HepG2 (cell line): ENCODE measurements around the gene ZNF451. TPM values are rescaled to one million over a fixed set of nuclear protein-coding genes. Genes with fewer than 3 reads are reported as not detected.

Experiments used
- ADNP ChIP-seq: sonication (generic); formaldehyde crosslinking; IDR thresholded peaks from 2 replicates; pipeline ENCODE4 v1.4.0; 2020; ENCODE audit warnings: missing genetic modification reagents
- ARNT2 ChIP-seq: sonication (generic); formaldehyde crosslinking; IDR thresholded peaks from 2 replicates; pipeline ENCODE4 v1.8.0; 2022; ENCODE audit warnings: mild to moderate bottlenecking, low read depth, missing genetic modification reagents, moderate library complexity
- BCL3 ChIP-seq: sonication (generic); formaldehyde crosslinking; IDR thresholded peaks from 2 replicates; pipeline ENCODE4 v1.5.1; 2020; ENCODE audit warnings: mild to moderate bottlenecking, missing genetic modification reagents, moderate library complexity
- CREB3 ChIP-seq: sonication (generic); formaldehyde crosslinking; IDR thresholded peaks from 2 replicates; pipeline ENCODE4 v1.5.0; 2020; ENCODE audit warnings: missing genetic modification reagents
- ETV5 ChIP-seq: IDR thresholded peaks from 2 replicates; pipeline ENCODE4 v1.6.1; 2018; ENCODE audit warnings: missing biosample characterization, missing genetic modification reagents, inconsistent platforms, borderline replicate concordance
- HCFC1 ChIP-seq: fragments of 150-350 bp; IDR thresholded peaks from 2 replicates; pipeline ENCODE4 v1.6.1; 2014; ENCODE audit warnings: low read depth, low read length
- HMGXB3 ChIP-seq: sonication (generic); formaldehyde crosslinking; IDR thresholded peaks from 2 replicates; pipeline ENCODE4 v1.4.0; 2020; ENCODE audit warnings: missing genetic modification reagents, borderline replicate concordance
- JARID2 ChIP-seq: sonication (generic); formaldehyde crosslinking; IDR thresholded peaks from 2 replicates; pipeline ENCODE4 v1.8.1; 2023; ENCODE audit warnings: missing genetic modification reagents, inconsistent platforms; ENCODE audit not compliant: insufficient replicate concordance
- MED13 ChIP-seq: sonication (generic); formaldehyde crosslinking; IDR thresholded peaks from 2 replicates; pipeline ENCODE4 v1.5.0; 2020; ENCODE audit warnings: missing genetic modification reagents
- MTA3 ChIP-seq: sonication (generic); formaldehyde crosslinking; IDR thresholded peaks from 2 replicates; pipeline ENCODE4 v1.4.0; 2020; ENCODE audit warnings: missing genetic modification reagents
- NFRKB ChIP-seq: fragments of 450-650 bp; IDR thresholded peaks from 2 replicates; pipeline ENCODE4 v1.6.1; 2017
- POLR2AphosphoS2 ChIP-seq: IDR thresholded peaks from 2 replicates; pipeline ENCODE4 v1.6.1; 2011; ENCODE audit warnings: low read depth, low read length, improper control_type of control experiment
- RARG ChIP-seq: sonication (generic); formaldehyde crosslinking; IDR thresholded peaks from 2 replicates; pipeline ENCODE4 v1.4.0; 2020; ENCODE audit warnings: low read depth, mild to moderate bottlenecking, missing genetic modification reagents
- RFX1 ChIP-seq: fragments of 450-650 bp; IDR thresholded peaks from 2 replicates; pipeline ENCODE4 v1.6.1; 2017
- SETDB1 ChIP-seq: sonication (generic); formaldehyde crosslinking; IDR thresholded peaks from 2 replicates; pipeline ENCODE4 v1.5.1; 2020; ENCODE audit warnings: missing genetic modification reagents, mild to moderate bottlenecking, borderline replicate concordance
- YEATS2 ChIP-seq: sonication (generic); formaldehyde crosslinking; IDR thresholded peaks from 2 replicates; pipeline ENCODE4 v1.4.0; 2020; ENCODE audit warnings: missing genetic modification reagents, borderline replicate concordance
- ZFP37 ChIP-seq: sonication (generic); formaldehyde crosslinking; IDR thresholded peaks from 2 replicates; pipeline ENCODE4 v1.4.0; 2020; ENCODE audit warnings: missing genetic modification reagents, borderline replicate concordance
- ZKSCAN8 ChIP-seq: IDR thresholded peaks from 2 replicates; pipeline ENCODE4 v1.6.1; 2016; ENCODE audit warnings: borderline replicate concordance, missing genetic modification reagents, missing compliant biosample characterization
- ZMYM4 ChIP-seq: sonication (generic); formaldehyde crosslinking; IDR thresholded peaks from 2 replicates; pipeline ENCODE4 v1.8.1; 2023; ENCODE audit warnings: mild to moderate bottlenecking, missing genetic modification reagents
- ZNF232 ChIP-seq: sonication (generic); formaldehyde crosslinking; IDR thresholded peaks from 2 replicates; pipeline ENCODE4 v1.4.0; 2020; ENCODE audit warnings: missing genetic modification reagents, borderline replicate concordance
- ZNF343 ChIP-seq: sonication (generic); formaldehyde crosslinking; IDR thresholded peaks from 2 replicates; pipeline ENCODE4 v1.4.0; 2020; ENCODE audit warnings: mild to moderate bottlenecking, missing genetic modification reagents
- ZNF547 ChIP-seq: sonication (generic); formaldehyde crosslinking; IDR thresholded peaks from 2 replicates; pipeline ENCODE4 v1.5.1; 2020; ENCODE audit warnings: mild to moderate bottlenecking, missing genetic modification reagents
- ZNF678 ChIP-seq: sonication (generic); formaldehyde crosslinking; IDR thresholded peaks from 2 replicates; pipeline ENCODE4 v1.4.0; 2020; ENCODE audit warnings: mild to moderate bottlenecking, missing genetic modification reagents
- ZNF724P ChIP-seq: sonication (generic); formaldehyde crosslinking; IDR thresholded peaks from 2 replicates; pipeline ENCODE4 v1.8.0; 2022; ENCODE audit warnings: missing genetic modification reagents, borderline replicate concordance
- ZNF883 ChIP-seq: sonication (generic); formaldehyde crosslinking; IDR thresholded peaks from 2 replicates; pipeline ENCODE4 v1.5.1; 2020; ENCODE audit warnings: mild to moderate bottlenecking, missing genetic modification reagents; ENCODE audit errors: not compliant biosample characterization
- polyA plus RNA-seq, 8 experiments: library from polyadenylated mRNA; depleted of rRNA in 3 of 8; stranded (reverse) in 7 of 8; unstranded in 1 of 8; fragments of >200 nt; fragmentation: Illumina TruSeq in 4 of 8; extraction: Trizol in 4 of 8; gene quantifications; 2 replicates each; pipeline versions ENCODE4 v1.2.1 to v1.2.3, GENCODE V29; 2011 to 2016; ENCODE audit warnings: low read depth in 4 of 8, missing spikeins in 1 of 8, mixed read lengths in 1 of 8; ENCODE audit not compliant: insufficient read depth in 1 of 8
- total RNA-seq, 5 experiments: library from RNA; depleted of rRNA; stranded (reverse); fragments of >200 nt; fragmentation: Illumina TruSeq; extraction: Trizol; gene quantifications; 2 replicates each; pipeline ENCODE4 v1.2.3, GENCODE V29; 2016; ENCODE audit warnings: low read depth in 1 of 5

Gene ZNF451
- total and polyA plus RNA-seq, 2 of the 13 experiments (the other 11 are each of a cell fraction or from before 2014, with no cell fraction given), result 32.1 to 65.7 TPM

GRCh38 chr6:57089687-57090457 lies at the start of gene ZNF451 (continued):
- TF ChIP-seq ZNF883 (CRISPR knock-in tag) (peak; percentile 80), RFX1 (no peak), ADNP (CRISPR knock-in tag) (no peak), MED13 (CRISPR knock-in tag) (peak; percentile 74), SETDB1 (CRISPR knock-in tag) (no peak), ZNF678 (CRISPR knock-in tag) (no peak), ETV5 (CRISPR knock-in tag) (peak; percentile 64), ZNF547 (CRISPR knock-in tag) (no peak; the same call in 1 of the 2 replicates), MTA3 (CRISPR knock-in tag) (no peak), ARNT2 (CRISPR knock-in tag) (peak; percentile 71), ZMYM4 (CRISPR knock-in tag) (peak; percentile 96), CREB3 (CRISPR knock-in tag) (no peak), NFRKB (no peak), BCL3 (CRISPR knock-in tag) (peak; percentile 94), ZFP37 (CRISPR knock-in tag) (no peak; the same call in 1 of the 2 replicates), ZNF232 (CRISPR knock-in tag) (peak; percentile 58; the same call in 1 of the 2 replicates), YEATS2 (CRISPR knock-in tag) (peak; percentile 91), ZNF343 (peak; percentile 66; the same call in 1 of the 2 replicates), JARID2 (CRISPR knock-in tag) (no peak), POLR2AphosphoS2 (0 out of 2 replicates have a peak, but pooled peaks have one; percentile 47), ZKSCAN8 (CRISPR knock-in tag) (peak; percentile 87; the same call in 1 of the 2 replicates), ZNF724P (CRISPR knock-in tag) (no peak; the same call in 1 of the 2 replicates), HCFC1 (peak; percentile 95), RARG (CRISPR knock-in tag) (no peak), HMGXB3 (CRISPR knock-in tag) (peak; percentile 81)
